Measurements from ENCODE around the gene SUPT16H.

The SUPT16H gene

DNA sequence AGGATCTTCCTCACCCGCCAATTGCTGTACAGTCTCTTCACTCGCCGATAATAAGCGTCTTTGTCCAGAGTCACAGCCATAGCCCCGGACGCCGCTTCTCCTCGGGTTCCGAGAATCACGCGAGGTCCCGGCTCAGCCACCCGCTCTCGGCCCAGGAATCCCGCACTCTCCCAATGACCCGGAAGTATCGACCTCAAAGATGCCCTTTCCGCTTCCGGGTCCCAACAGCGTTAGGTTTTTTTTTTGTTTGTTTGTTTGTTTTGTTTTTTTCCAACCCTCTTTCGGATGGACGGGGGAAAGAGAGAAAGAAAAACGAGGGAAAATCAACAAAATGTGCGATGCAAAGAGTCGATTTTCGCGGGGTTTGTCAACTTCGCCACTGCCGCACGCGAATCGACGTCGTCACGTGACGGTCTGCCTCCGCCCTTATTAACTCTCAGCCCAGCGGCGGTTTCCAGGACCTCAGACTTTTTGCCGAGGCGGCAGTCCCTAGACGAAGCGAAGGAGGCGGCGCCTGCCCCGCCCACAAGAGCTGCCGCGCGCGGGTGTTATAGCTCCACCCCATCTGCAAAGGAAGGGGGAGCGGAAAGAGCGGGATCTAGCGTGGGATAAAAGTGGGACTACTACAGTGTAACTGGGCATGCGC lies at the start of gene SUPT16H:
SUPT16H (minus strand) TSS at position 172 of the 646 bp plus-strand sequence; CDS start at position 80, 92 bp downstream.
- no peaks in the 10 kb centered on the region for H3K27me3 ChIP-seq
- peak within 1 kb of the TSS; percentile 77 to 84 for H3K4me3 ChIP-seq (ENCODE audit: low read depth in 1 of 2, low read length in 1 of 2)
- H3K27ac ChIP-seq, result peak within 1 kb of the TSS; percentile 88
- peaks cover 31% of the 10 kb centered on the region for H3K36me3 ChIP-seq
- H3K4me1 ChIP-seq (ENCODE audit: control insufficient read depth in 1 of 2, insufficient read depth in 1 of 2, low read depth in 1 of 2, low read length in 1 of 2), result peaks cover 20 to 21% of the 10 kb centered on the region in 2 experiments
- H3K9me3 ChIP-seq, result no peaks in the 10 kb centered on the region
- TF ChIP-seq, protein P1, sequence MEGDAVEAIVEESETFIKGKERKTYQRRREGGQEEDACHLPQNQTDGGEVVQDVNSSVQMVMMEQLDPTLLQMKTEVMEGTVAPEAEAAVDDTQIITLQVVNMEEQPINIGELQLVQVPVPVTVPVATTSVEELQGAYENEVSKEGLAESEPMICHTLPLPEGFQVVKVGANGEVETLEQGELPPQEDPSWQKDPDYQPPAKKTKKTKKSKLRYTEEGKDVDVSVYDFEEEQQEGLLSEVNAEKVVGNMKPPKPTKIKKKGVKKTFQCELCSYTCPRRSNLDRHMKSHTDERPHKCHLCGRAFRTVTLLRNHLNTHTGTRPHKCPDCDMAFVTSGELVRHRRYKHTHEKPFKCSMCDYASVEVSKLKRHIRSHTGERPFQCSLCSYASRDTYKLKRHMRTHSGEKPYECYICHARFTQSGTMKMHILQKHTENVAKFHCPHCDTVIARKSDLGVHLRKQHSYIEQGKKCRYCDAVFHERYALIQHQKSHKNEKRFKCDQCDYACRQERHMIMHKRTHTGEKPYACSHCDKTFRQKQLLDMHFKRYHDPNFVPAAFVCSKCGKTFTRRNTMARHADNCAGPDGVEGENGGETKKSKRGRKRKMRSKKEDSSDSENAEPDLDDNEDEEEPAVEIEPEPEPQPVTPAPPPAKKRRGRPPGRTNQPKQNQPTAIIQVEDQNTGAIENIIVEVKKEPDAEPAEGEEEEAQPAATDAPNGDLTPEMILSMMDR (IDR thresholded peaks at IDR 0.05), result peak; percentile 56

DNA sequence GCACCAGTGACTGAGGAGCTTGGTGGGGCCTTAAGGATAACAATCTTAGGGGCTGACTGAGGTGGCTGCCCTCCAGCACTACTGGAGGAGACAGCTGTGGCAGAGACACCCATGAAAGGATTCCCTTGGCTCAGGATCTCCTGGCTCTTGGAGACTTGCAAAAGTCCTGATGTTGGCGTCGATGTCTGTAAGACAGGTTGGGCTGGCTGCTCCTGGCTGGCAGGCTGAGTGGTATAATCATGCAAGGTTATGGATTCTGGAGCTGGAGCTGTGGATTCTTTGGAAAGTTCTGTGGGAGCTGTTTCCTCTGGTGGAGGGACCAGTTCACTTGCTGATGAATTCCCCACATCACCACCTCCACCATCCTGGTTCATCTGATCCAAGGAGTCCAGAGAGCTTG lies 47.3 kb upstream of the SUPT16H start:
- Histone ChIP-seq H3K9me3 (no peaks in the 10 kb centered on the region), H3K27me3 (no peaks in the 10 kb centered on the region), H3K36me3 (peaks cover 62% of the 10 kb centered on the region), H3K27ac (no peak overlapping the region), H3K4me1 (ENCODE audit: control insufficient read depth in 1 of 2, insufficient read depth in 1 of 2, low read depth in 1 of 2, low read length in 1 of 2) (peaks cover 4 to 6% of the 10 kb centered on the region in 2 experiments), H3K4me3 (ENCODE audit: low read depth in 1 of 2, low read length in 1 of 2) (no peak overlapping the region)
- TF ChIP-seq, protein P1 (IDR thresholded peaks at IDR 0.05), result no peak

DNA sequence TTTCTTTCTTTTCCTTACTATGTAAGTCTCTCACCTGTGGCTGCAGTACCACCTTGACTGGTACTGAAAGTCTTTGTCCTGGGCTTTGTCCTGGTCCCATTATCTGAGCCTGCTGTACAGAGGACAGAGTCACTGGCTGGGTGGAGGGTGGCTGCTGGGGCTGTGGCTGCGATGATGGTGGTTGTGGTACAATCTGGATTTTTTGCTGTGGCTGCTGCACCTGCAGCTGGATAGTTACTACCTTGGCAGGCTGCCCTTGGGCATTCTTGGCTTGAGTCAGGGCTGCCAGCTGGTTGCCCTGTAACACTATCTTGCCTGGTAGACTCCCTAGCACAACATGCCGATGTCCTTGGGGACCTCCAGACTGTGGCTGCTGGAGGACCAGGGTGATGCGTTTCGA lies 45.1 kb upstream of the SUPT16H start:
- H3K4me3 ChIP-seq (ENCODE audit: low read depth in 1 of 2, low read length in 1 of 2), result no peak overlapping the region
- H3K4me1 ChIP-seq (ENCODE audit: control insufficient read depth in 1 of 2, insufficient read depth in 1 of 2, low read depth in 1 of 2, low read length in 1 of 2), result no peaks in the 10 kb centered on the region
- H3K9me3 ChIP-seq, result no peaks in the 10 kb centered on the region
- H3K27ac ChIP-seq, result no peak overlapping the region
- TF ChIP-seq, protein P1 (IDR thresholded peaks at IDR 0.05), result no peak
- peaks cover 84% of the 10 kb centered on the region for H3K36me3 ChIP-seq
- no peaks in the 10 kb centered on the region for H3K27me3 ChIP-seq

DNA sequence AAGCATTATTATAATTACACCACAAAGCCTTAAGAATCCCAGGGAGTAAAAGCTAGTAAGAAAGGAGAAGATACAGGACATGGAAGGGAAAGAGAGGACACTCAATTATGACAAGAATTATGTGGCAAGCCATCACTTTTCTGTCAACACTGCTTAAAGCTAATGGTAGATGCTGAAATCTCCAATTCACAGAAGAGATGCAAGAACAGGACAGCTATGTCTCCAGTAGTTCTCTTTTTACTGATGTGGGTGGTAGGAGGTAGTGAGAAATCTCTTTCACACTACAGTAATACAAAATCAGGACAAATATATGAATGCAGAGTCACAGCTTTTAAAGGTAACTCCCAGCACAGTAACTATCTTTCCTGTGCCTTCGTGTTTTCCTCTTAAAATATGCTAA lies 42.9 kb upstream of the SUPT16H start:
- Histone ChIP-seq H3K9me3 (no peaks in the 10 kb centered on the region), H3K4me3 (ENCODE audit: low read depth in 1 of 2, low read length in 1 of 2) (no peak overlapping the region), H3K27ac (no peak overlapping the region), H3K36me3 (peaks cover 100% of the 10 kb centered on the region), H3K4me1 (ENCODE audit: control insufficient read depth in 1 of 2, insufficient read depth in 1 of 2, low read depth in 1 of 2, low read length in 1 of 2) (no peaks in the 10 kb centered on the region), H3K27me3 (no peaks in the 10 kb centered on the region)
- TF ChIP-seq, protein P1 (IDR thresholded peaks at IDR 0.05), result no peak

DNA sequence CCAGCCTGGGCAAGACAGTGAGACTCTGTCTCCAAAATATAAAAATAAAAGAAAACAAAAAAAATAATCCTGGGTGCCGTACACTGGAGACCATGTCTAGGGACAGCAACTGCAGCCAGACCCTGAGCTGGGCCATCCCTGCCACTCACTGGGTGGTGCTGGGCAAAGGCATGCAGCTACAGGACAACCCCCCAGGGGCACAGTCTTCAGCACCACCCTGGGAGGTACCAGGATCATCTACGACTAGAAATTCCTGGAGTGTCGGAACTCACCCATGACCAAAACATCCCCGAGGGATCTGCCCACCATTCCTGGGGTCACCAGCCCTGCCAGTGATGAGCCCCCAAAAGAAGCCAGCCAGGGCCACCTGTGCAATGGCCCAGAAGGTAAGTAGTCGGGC lies 35.7 kb upstream of the SUPT16H start:
- Histone ChIP-seq H3K4me3 (ENCODE audit: low read depth in 1 of 2, low read length in 1 of 2) (no peak overlapping the region), H3K27me3 (no peaks in the 10 kb centered on the region), H3K9me3 (no peaks in the 10 kb centered on the region), H3K27ac (no peak overlapping the region), H3K4me1 (ENCODE audit: control insufficient read depth in 1 of 2, insufficient read depth in 1 of 2, low read depth in 1 of 2, low read length in 1 of 2) (no peaks in the 10 kb centered on the region), H3K36me3 (peaks cover 91% of the 10 kb centered on the region)
- TF ChIP-seq, protein P1 (IDR thresholded peaks at IDR 0.05), result no peak
